T-helper 1 cell (primary cell): ENCODE data around the gene BMP6.

Experiments
- DNase-seq, 5 donors: peaks; one replicate each; pipeline ENCODE4 v3.0.0-alpha.2; 2012 to 2020

BMP6 gene

GRCh38 chr6:7747901-7748504 is 22.1 kb downstream of the BMP6 start:
- no peak for DNase-seq

- DNase-seq = no peak
These were observed 23.6 kb downstream of the BMP6 start for GRCh38 chr6:7749478-7749877.

GRCh38 chr6:7750197-7750596 is 24.3 kb downstream of the BMP6 start:
- DNase-seq = no peak

- DNase-seq = no peak
These were observed 32.6 kb downstream of the BMP6 start for GRCh38 chr6:7758456-7758855.

- no peak for DNase-seq
These were observed 33.4 kb downstream of the BMP6 start for GRCh38 chr6:7759320-7759719.

GRCh38 chr6:7761051-7761450 is 35.2 kb downstream of the BMP6 start:
- DNase-seq = no peak

GRCh38 chr6:7762760-7763159 is 36.9 kb downstream of the BMP6 start:
- DNase-seq = no peak

GRCh38 chr6:7763881-7764280 is 38.0 kb downstream of the BMP6 start:
- no peak for DNase-seq

- DNase-seq = no peak
These were observed 39.9 kb downstream of the BMP6 start for GRCh38 chr6:7765575-7766325.

GRCh38 chr6:7769702-7770101 is 43.8 kb downstream of the BMP6 start:
- no peak for DNase-seq

GRCh38 chr6:7770111-7770510 is 44.2 kb downstream of the BMP6 start:
- DNase-seq = no peak

GRCh38 chr6:7770601-7771000 is 44.7 kb downstream of the BMP6 start:
- DNase-seq = no peak

- no peak for DNase-seq
These were observed 47.4 kb downstream of the BMP6 start for GRCh38 chr6:7773322-7773721.

- DNase-seq = no peak
These were observed 48.0 kb downstream of the BMP6 start for GRCh38 chr6:7773914-7774313.

- DNase-seq = no peak
These were observed 50.6 kb downstream of the BMP6 start for GRCh38 chr6:7776509-7776908.

GRCh38 chr6:7777074-7777473 is 51.2 kb downstream of the BMP6 start:
- no peak for DNase-seq

GRCh38 chr6:7781240-7781639 is 55.3 kb downstream of the BMP6 start:
- no peak for DNase-seq

- no peak for DNase-seq
These were observed 58.3 kb downstream of the BMP6 start for GRCh38 chr6:7784248-7784647.

- no peak for DNase-seq
These were observed 58.8 kb downstream of the BMP6 start for GRCh38 chr6:7784706-7785105.

- no peak for DNase-seq
These were observed 59.5 kb downstream of the BMP6 start for GRCh38 chr6:7785243-7786035.

- DNase-seq = no peak
These were observed 60.3 kb downstream of the BMP6 start for GRCh38 chr6:7786214-7786661.

GRCh38 chr6:7787137-7787608 is 61.3 kb downstream of the BMP6 start:
- DNase-seq = no peak

- no peak for DNase-seq
These were observed 61.8 kb downstream of the BMP6 start for GRCh38 chr6:7787731-7788130.

- DNase-seq = no peak
These were observed 68.6 kb downstream of the BMP6 start for GRCh38 chr6:7794509-7794908.
